ENCODE data around the gene TBC1D17.

Gene TBC1D17

GRCh38 chr19:49838885-49839588 lies 38.5 kb upstream of the TBC1D17 start:
- Histone ChIP-seq H3K4me3 (ENCODE audit: low read depth, low read length) (no peak overlapping the region), H3K9ac (ENCODE audit: low read length) (no peak overlapping the region), H3K36me3 (ENCODE audit: control insufficient read depth, insufficient read depth, low read length) (peaks cover 67% of the 10 kb centered on the region), H3K9me3 (ENCODE audit: control insufficient read depth, insufficient read depth, low read depth, low read length) (no peaks in the 10 kb centered on the region), H3K4me1 (ENCODE audit: control insufficient read depth, insufficient read depth, low read length) (no peaks in the 10 kb centered on the region), H3K27ac (ENCODE audit: low read depth, low read length) (no peak overlapping the region), H3K27me3 (ENCODE audit: control insufficient read depth, insufficient read depth, low read length) (no peaks in the 10 kb centered on the region)

GRCh38 chr19:49839713-49840112 lies 37.8 kb upstream of the TBC1D17 start:
- H3K27me3 ChIP-seq (ENCODE audit: control insufficient read depth, insufficient read depth, low read length), result no peaks in the 10 kb centered on the region
- H3K4me3 ChIP-seq (ENCODE audit: low read depth, low read length), result no peak overlapping the region
- no peaks in the 10 kb centered on the region for H3K9me3 ChIP-seq (ENCODE audit: control insufficient read depth, insufficient read depth, low read depth, low read length)
- peaks cover 60% of the 10 kb centered on the region for H3K36me3 ChIP-seq (ENCODE audit: control insufficient read depth, insufficient read depth, low read length)
- no peaks in the 10 kb centered on the region for H3K4me1 ChIP-seq (ENCODE audit: control insufficient read depth, insufficient read depth, low read length)
- H3K27ac ChIP-seq (ENCODE audit: low read depth, low read length), result no peak overlapping the region
- H3K9ac ChIP-seq (ENCODE audit: low read length), result no peak overlapping the region

- Histone ChIP-seq H3K9me3 (ENCODE audit: control insufficient read depth, insufficient read depth, low read depth, low read length) (no peaks in the 10 kb centered on the region), H3K4me3 (ENCODE audit: low read depth, low read length) (no peak overlapping the region), H3K27me3 (ENCODE audit: control insufficient read depth, insufficient read depth, low read length) (no peaks in the 10 kb centered on the region), H3K27ac (ENCODE audit: low read depth, low read length) (no peak overlapping the region), H3K36me3 (ENCODE audit: control insufficient read depth, insufficient read depth, low read length) (peaks cover 54% of the 10 kb centered on the region), H3K4me1 (ENCODE audit: control insufficient read depth, insufficient read depth, low read length) (no peaks in the 10 kb centered on the region), H3K9ac (ENCODE audit: low read length) (no peak overlapping the region)
Measured at GRCh38 chr19:49840321-49840720, 37.2 kb upstream of the TBC1D17 start.

- no peak overlapping the region for H3K4me3 ChIP-seq (ENCODE audit: low read depth, low read length)
- no peak overlapping the region for H3K27ac ChIP-seq (ENCODE audit: low read depth, low read length)
- peaks cover 49% of the 10 kb centered on the region for H3K36me3 ChIP-seq (ENCODE audit: control insufficient read depth, insufficient read depth, low read length)
- H3K4me1 ChIP-seq (ENCODE audit: control insufficient read depth, insufficient read depth, low read length), result no peaks in the 10 kb centered on the region
- no peaks in the 10 kb centered on the region for H3K9me3 ChIP-seq (ENCODE audit: control insufficient read depth, insufficient read depth, low read depth, low read length)
- no peak overlapping the region for H3K9ac ChIP-seq (ENCODE audit: low read length)
- H3K27me3 ChIP-seq (ENCODE audit: control insufficient read depth, insufficient read depth, low read length), result no peaks in the 10 kb centered on the region
Measured at GRCh38 chr19:49840736-49841249, 36.7 kb upstream of the TBC1D17 start.

GRCh38 chr19:49843265-49843664 lies 34.2 kb upstream of the TBC1D17 start:
- no peak overlapping the region for H3K9ac ChIP-seq (ENCODE audit: low read length)
- H3K4me1 ChIP-seq (ENCODE audit: control insufficient read depth, insufficient read depth, low read length), result no peaks in the 10 kb centered on the region
- no peak overlapping the region for H3K27ac ChIP-seq (ENCODE audit: low read depth, low read length)
- no peaks in the 10 kb centered on the region for H3K27me3 ChIP-seq (ENCODE audit: control insufficient read depth, insufficient read depth, low read length)
- no peaks in the 10 kb centered on the region for H3K9me3 ChIP-seq (ENCODE audit: control insufficient read depth, insufficient read depth, low read depth, low read length)
- H3K36me3 ChIP-seq (ENCODE audit: control insufficient read depth, insufficient read depth, low read length), result peaks cover 27% of the 10 kb centered on the region
- no peak overlapping the region for H3K4me3 ChIP-seq (ENCODE audit: low read depth, low read length)

GRCh38 chr19:49844138-49845095 lies 33.1 kb upstream of the TBC1D17 start:
- Histone ChIP-seq H3K4me1 (ENCODE audit: control insufficient read depth, insufficient read depth, low read length) (no peaks in the 10 kb centered on the region), H3K36me3 (ENCODE audit: control insufficient read depth, insufficient read depth, low read length) (peaks cover 19% of the 10 kb centered on the region), H3K9ac (ENCODE audit: low read length) (no peak overlapping the region), H3K4me3 (ENCODE audit: low read depth, low read length) (no peak overlapping the region), H3K9me3 (ENCODE audit: control insufficient read depth, insufficient read depth, low read depth, low read length) (no peaks in the 10 kb centered on the region; the same call in 1 of the 2 replicates), H3K27me3 (ENCODE audit: control insufficient read depth, insufficient read depth, low read length) (no peaks in the 10 kb centered on the region), H3K27ac (ENCODE audit: low read depth, low read length) (no peak overlapping the region)

- H3K27ac ChIP-seq (ENCODE audit: low read depth, low read length), result no peak overlapping the region
- 0 out of 2 replicates have a peak, but pooled peaks cover 3% of the 10 kb centered on the region for H3K4me1 ChIP-seq (ENCODE audit: control insufficient read depth, insufficient read depth, low read length)
- no peak overlapping the region for H3K4me3 ChIP-seq (ENCODE audit: low read depth, low read length)
- H3K9ac ChIP-seq (ENCODE audit: low read length), result no peak overlapping the region
- H3K9me3 ChIP-seq (ENCODE audit: control insufficient read depth, insufficient read depth, low read depth, low read length), result no peaks in the 10 kb centered on the region; the same call in 1 of the 2 replicates
- H3K27me3 ChIP-seq (ENCODE audit: control insufficient read depth, insufficient read depth, low read length), result no peaks in the 10 kb centered on the region
- H3K36me3 ChIP-seq (ENCODE audit: control insufficient read depth, insufficient read depth, low read length), result peaks cover 12% of the 10 kb centered on the region; the same call in 1 of the 2 replicates
Measured at GRCh38 chr19:49845414-49845813, 32.1 kb upstream of the TBC1D17 start.

GRCh38 chr19:49846408-49846807 lies 31.1 kb upstream of the TBC1D17 start:
- Histone ChIP-seq H3K27ac (ENCODE audit: low read depth, low read length) (no peak overlapping the region), H3K4me3 (ENCODE audit: low read depth, low read length) (no peak overlapping the region), H3K9ac (ENCODE audit: low read length) (no peak overlapping the region), H3K9me3 (ENCODE audit: control insufficient read depth, insufficient read depth, low read depth, low read length) (no peaks in the 10 kb centered on the region; the same call in 1 of the 2 replicates), H3K27me3 (ENCODE audit: control insufficient read depth, insufficient read depth, low read length) (no peaks in the 10 kb centered on the region), H3K36me3 (ENCODE audit: control insufficient read depth, insufficient read depth, low read length) (peaks cover 5% of the 10 kb centered on the region; the same call in 1 of the 2 replicates), H3K4me1 (ENCODE audit: control insufficient read depth, insufficient read depth, low read length) (0 out of 2 replicates have a peak, but pooled peaks cover 3% of the 10 kb centered on the region)

- Histone ChIP-seq H3K4me3 (ENCODE audit: low read depth, low read length) (no peak overlapping the region), H3K27ac (ENCODE audit: low read depth, low read length) (no peak overlapping the region), H3K9me3 (ENCODE audit: control insufficient read depth, insufficient read depth, low read depth, low read length) (no peaks in the 10 kb centered on the region; the same call in 1 of the 2 replicates), H3K27me3 (ENCODE audit: control insufficient read depth, insufficient read depth, low read length) (no peaks in the 10 kb centered on the region), H3K4me1 (ENCODE audit: control insufficient read depth, insufficient read depth, low read length) (peaks cover 12% of the 10 kb centered on the region; the same call in 1 of the 2 replicates), H3K9ac (ENCODE audit: low read length) (no peak overlapping the region), H3K36me3 (ENCODE audit: control insufficient read depth, insufficient read depth, low read length) (peaks cover 5% of the 10 kb centered on the region; the same call in 1 of the 2 replicates)
Measured at GRCh38 chr19:49847731-49848696, 29.5 kb upstream of the TBC1D17 start.

GRCh38 chr19:49848938-49849337 lies 28.6 kb upstream of the TBC1D17 start:
- no peaks in the 10 kb centered on the region for H3K27me3 ChIP-seq (ENCODE audit: control insufficient read depth, insufficient read depth, low read length)
- peaks cover 5% of the 10 kb centered on the region; the same call in 1 of the 2 replicates for H3K36me3 ChIP-seq (ENCODE audit: control insufficient read depth, insufficient read depth, low read length)
- H3K4me1 ChIP-seq (ENCODE audit: control insufficient read depth, insufficient read depth, low read length), result peaks cover 12% of the 10 kb centered on the region; the same call in 1 of the 2 replicates
- H3K4me3 ChIP-seq (ENCODE audit: low read depth, low read length), result no peak overlapping the region
- no peak overlapping the region for H3K9ac ChIP-seq (ENCODE audit: low read length)
- H3K27ac ChIP-seq (ENCODE audit: low read depth, low read length), result no peak overlapping the region
- H3K9me3 ChIP-seq (ENCODE audit: control insufficient read depth, insufficient read depth, low read depth, low read length), result no peaks in the 10 kb centered on the region; the same call in 1 of the 2 replicates
